DOHH2 (cell line): ENCODE results near the gene FAM236D.
"Not testable (repeated sequence)": the region's sequence is repeated elsewhere in the genome, so short reads cannot be mapped to it uniquely, and the experiment has no call there.

ENCODE experiments used
- EZH2phosphoT487 ChIP-seq: fragments of 200-600 bp; sonication (generic); IDR thresholded peaks from 2 replicates; pipeline ENCODE4 v1.6.1; 2017; ENCODE audit warnings: borderline replicate concordance, mild to moderate bottlenecking, antibody characterized with exemption, low read length, moderate library complexity, mixed read lengths
- TF ChIP-seq, protein P1 (sequence below): fragments of 200-600 bp; sonication (generic); IDR thresholded peaks from one replicate; pipeline ENCODE4 v1.5.1; 2014; ENCODE audit warnings: antibody characterized with exemption, mild to moderate bottlenecking, low read depth, low read length; ENCODE audit not compliant: poor library complexity, severe bottlenecking

GRCh38 chrX:72783365-72783936 is 24.6 kb downstream of the FAM236D start:
- TF ChIP-seq, protein P1, sequence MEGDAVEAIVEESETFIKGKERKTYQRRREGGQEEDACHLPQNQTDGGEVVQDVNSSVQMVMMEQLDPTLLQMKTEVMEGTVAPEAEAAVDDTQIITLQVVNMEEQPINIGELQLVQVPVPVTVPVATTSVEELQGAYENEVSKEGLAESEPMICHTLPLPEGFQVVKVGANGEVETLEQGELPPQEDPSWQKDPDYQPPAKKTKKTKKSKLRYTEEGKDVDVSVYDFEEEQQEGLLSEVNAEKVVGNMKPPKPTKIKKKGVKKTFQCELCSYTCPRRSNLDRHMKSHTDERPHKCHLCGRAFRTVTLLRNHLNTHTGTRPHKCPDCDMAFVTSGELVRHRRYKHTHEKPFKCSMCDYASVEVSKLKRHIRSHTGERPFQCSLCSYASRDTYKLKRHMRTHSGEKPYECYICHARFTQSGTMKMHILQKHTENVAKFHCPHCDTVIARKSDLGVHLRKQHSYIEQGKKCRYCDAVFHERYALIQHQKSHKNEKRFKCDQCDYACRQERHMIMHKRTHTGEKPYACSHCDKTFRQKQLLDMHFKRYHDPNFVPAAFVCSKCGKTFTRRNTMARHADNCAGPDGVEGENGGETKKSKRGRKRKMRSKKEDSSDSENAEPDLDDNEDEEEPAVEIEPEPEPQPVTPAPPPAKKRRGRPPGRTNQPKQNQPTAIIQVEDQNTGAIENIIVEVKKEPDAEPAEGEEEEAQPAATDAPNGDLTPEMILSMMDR, result not testable (repeated sequence)
- not testable (repeated sequence) for TF ChIP-seq EZH2phosphoT487
